HL-60 (cell line): ENCODE data around the gene MCU.

ENCODE experiments used
- POLR2AphosphoS5 ChIP-seq: IDR thresholded peaks from 2 replicates; pipeline ENCODE4 v1.6.1; 2012; ENCODE audit warnings: low read depth
- REST ChIP-seq: IDR thresholded peaks from 2 replicates; pipeline ENCODE4 v1.6.1; 2012; ENCODE audit warnings: low read depth; ENCODE audit not compliant: insufficient replicate concordance
- TF ChIP-seq, protein P1 (sequence below): IDR thresholded peaks from one replicate; pipeline ENCODE4 v1.5.1; 2011; ENCODE audit warnings: low read length, control low read depth, inconsistent platforms; ENCODE audit not compliant: insufficient read depth

- TF ChIP-seq, protein P1, sequence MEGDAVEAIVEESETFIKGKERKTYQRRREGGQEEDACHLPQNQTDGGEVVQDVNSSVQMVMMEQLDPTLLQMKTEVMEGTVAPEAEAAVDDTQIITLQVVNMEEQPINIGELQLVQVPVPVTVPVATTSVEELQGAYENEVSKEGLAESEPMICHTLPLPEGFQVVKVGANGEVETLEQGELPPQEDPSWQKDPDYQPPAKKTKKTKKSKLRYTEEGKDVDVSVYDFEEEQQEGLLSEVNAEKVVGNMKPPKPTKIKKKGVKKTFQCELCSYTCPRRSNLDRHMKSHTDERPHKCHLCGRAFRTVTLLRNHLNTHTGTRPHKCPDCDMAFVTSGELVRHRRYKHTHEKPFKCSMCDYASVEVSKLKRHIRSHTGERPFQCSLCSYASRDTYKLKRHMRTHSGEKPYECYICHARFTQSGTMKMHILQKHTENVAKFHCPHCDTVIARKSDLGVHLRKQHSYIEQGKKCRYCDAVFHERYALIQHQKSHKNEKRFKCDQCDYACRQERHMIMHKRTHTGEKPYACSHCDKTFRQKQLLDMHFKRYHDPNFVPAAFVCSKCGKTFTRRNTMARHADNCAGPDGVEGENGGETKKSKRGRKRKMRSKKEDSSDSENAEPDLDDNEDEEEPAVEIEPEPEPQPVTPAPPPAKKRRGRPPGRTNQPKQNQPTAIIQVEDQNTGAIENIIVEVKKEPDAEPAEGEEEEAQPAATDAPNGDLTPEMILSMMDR = no peak
- no peak for TF ChIP-seq REST
- no peak for TF ChIP-seq POLR2AphosphoS5
Measured at GRCh38 chr10:72697716-72698115, 5.8 kb downstream of the MCU start.
